Coronary artery (tissue), 2 donors: ENCODE measurements around the gene ZNF346.

Experiments
- DNase-seq: peaks from one replicate; pipeline ENCODE4 v3.0.0-alpha.2; 2017; ENCODE audit warnings: low spot score
- H3K27ac ChIP-seq, 2 donors: fragments of 200-600 bp; sonication (generic); one replicate each; pipeline ENCODE4 v1.5.1; 2016 to 2019
- H3K4me3 ChIP-seq: fragments of 200-600 bp; sonication (generic); 2 replicates; pipeline ENCODE4 v1.5.1; 2016; ENCODE audit warnings: mild to moderate bottlenecking, moderate library complexity
- CTCF ChIP-seq: fragments of 200-600 bp; sonication (generic); IDR thresholded peaks from one replicate; pipeline ENCODE4 v1.5.1; 2019; ENCODE audit warnings: antibody characterized with exemption

The ZNF346 gene

GRCh38 chr5:177018341-177018740, 4.2 kb upstream of the ZNF346 start:
- Histone ChIP-seq H3K4me3 (no peak overlapping the region), H3K27ac (no peak overlapping the region)
- no peak for TF ChIP-seq CTCF
- no peak for DNase-seq

GRCh38 chr5:177020033-177020432, 2.5 kb upstream of the ZNF346 start:
- Histone ChIP-seq H3K27ac (no peak overlapping the region), H3K4me3 (no peak overlapping the region)
- no peak for DNase-seq
- TF ChIP-seq CTCF: no peak

GRCh38 chr5:177023303-177023664, 788 bp downstream of the ZNF346 start:
- H3K27ac ChIP-seq: peak overlapping the region; percentile 85 to 87
- H3K4me3 ChIP-seq: peak overlapping the region; percentile 87
- DNase-seq: peak; percentile 74
- no peak for TF ChIP-seq CTCF

- TF ChIP-seq CTCF: no peak
- no peak overlapping the region for H3K27ac ChIP-seq
- DNase-seq: no peak
- no peak overlapping the region for H3K4me3 ChIP-seq
Observed at GRCh38 chr5:177024559-177024958, 2.1 kb downstream of the ZNF346 start.

GRCh38 chr5:177025101-177025601, 2.7 kb downstream of the ZNF346 start:
- no peak for TF ChIP-seq CTCF
- H3K4me3 ChIP-seq: no peak overlapping the region
- H3K27ac ChIP-seq: no peak overlapping the region
- DNase-seq: no peak

- no peak for DNase-seq
- Histone ChIP-seq H3K4me3 (no peak overlapping the region), H3K27ac (no peak overlapping the region)
- TF ChIP-seq CTCF: no peak
Observed at GRCh38 chr5:177027665-177028064, 5.2 kb downstream of the ZNF346 start.

GRCh38 chr5:177029498-177029897, 7.0 kb downstream of the ZNF346 start:
- no peak for TF ChIP-seq CTCF
- no peak for DNase-seq
- no peak overlapping the region for H3K4me3 ChIP-seq
- H3K27ac ChIP-seq: no peak overlapping the region
